K562 (cell line): ENCODE data around the gene SDF4. TPM values are rescaled to one million over a fixed set of nuclear protein-coding genes. Genes with fewer than 3 reads are reported as not detected.

Experiments used
- ATAC-seq: fragments of 200-7000 bp; cut with Tn5 transposase; 3 replicates; pipeline ENCODE4 v1.9.1; 2020; ENCODE audit warnings: moderate library complexity
- BruUV-seq: library from RNA; stranded (reverse); fragments of 400-500 nt; replicated peaks from 2 replicates; lab custom pipeline; 2021; lab: Mats Ljungman, UMichigan
- CTCF ChIA-PET: fragments of 300-600 bp; formaldehyde crosslinking; extraction: SDS; loops from one replicate; lab custom pipeline; 2021; ENCODE audit warnings: low intra/inter-chr PET ratio; lab: Yijun Ruan, JAX
- POLR2A ChIA-PET: fragments of 300-600, 350-650 bp; sonication (Branson Sonifier 250); formaldehyde crosslinking; extraction: SDS; loops from one replicate; lab custom pipeline; 2021; ENCODE audit warnings: antibody characterized with exemption, inconsistent platforms; lab: Yijun Ruan, JAX
- DNase-seq, 4 experiments: peaks; one replicate each; pipeline versions ENCODE4 v3.0.0 to v3.0.0-alpha.2; 2011 to 2018; ENCODE audit warnings: low spot score in 3 of 4, mixed read lengths in 3 of 4; ENCODE audit errors: extremely low read depth in 1 of 4
- FAIRE-seq: peaks from 2 replicates; lab custom pipeline; 2011; peaks lifted over from hg19 to GRCh38; lab: Jason Lieb, UNC
- H2AFZ ChIP-seq: 2 replicates; pipeline ENCODE4 v1.6.0; 2011; ENCODE audit warnings: low read depth, low read length, control low read depth, inconsistent platforms
- H3K27ac ChIP-seq: fragments of 200-600 bp; 3 replicates; pipeline ENCODE4 v1.8.0; 2011; ENCODE audit warnings: low read depth, mild to moderate bottlenecking, control low read depth, inconsistent platforms, low read length, moderate library complexity, mixed read lengths; ENCODE audit errors: extremely low read depth
- H3K27me3 ChIP-seq, 2 experiments: fragments of 300-600 bp in 1 of 2; 2 replicates in 1 of 2; 3 replicates in 1 of 2; pipeline versions ENCODE4 v1.6.0 to v1.8.0; 2011; ENCODE audit warnings: inconsistent platforms in 2 of 2, low read length in 2 of 2, mild to moderate bottlenecking in 1 of 2, mixed read lengths in 1 of 2, moderate library complexity in 1 of 2; ENCODE audit not compliant: control insufficient read depth in 2 of 2, insufficient read depth in 2 of 2
- H3K36me3 ChIP-seq: fragments of 300-600 bp; 3 replicates; pipeline ENCODE4 v1.8.0; 2011; ENCODE audit warnings: mild to moderate bottlenecking, low read length, inconsistent platforms; ENCODE audit not compliant: control insufficient read depth, insufficient read depth
- H3K4me1 ChIP-seq, 2 experiments: fragments of 200-600 bp in 1 of 2; replicated peaks in 1 of 2; 2 replicates in 1 of 2; 3 replicates in 1 of 2; pipeline versions ENCODE4 v1.5.1 to v1.8.0; 2011; ENCODE audit warnings: inconsistent platforms in 2 of 2, low read length in 2 of 2, mild to moderate bottlenecking in 1 of 2, mixed read lengths in 1 of 2, moderate library complexity in 1 of 2; ENCODE audit not compliant: control insufficient read depth in 2 of 2, insufficient read depth in 2 of 2
- H3K4me2 ChIP-seq: 2 replicates; pipeline ENCODE4 v1.6.1; 2011; ENCODE audit warnings: low read length, control low read depth, inconsistent platforms, mixed read lengths; ENCODE audit not compliant: insufficient read depth
- H3K4me3 ChIP-seq: fragments of 200-600 bp; sonication (generic), shearing (Covaris generic); 2 replicates; pipeline ENCODE4 v1.5.1; 2016; ENCODE audit warnings: control low read depth, inconsistent platforms
- H3K79me2 ChIP-seq: fragments of 200-600 bp; 3 replicates; pipeline ENCODE4 v1.8.0; 2011; ENCODE audit warnings: low read length, inconsistent platforms; ENCODE audit not compliant: control insufficient read depth, insufficient read depth
- H3K9ac ChIP-seq, 2 experiments: 2 replicates each; pipeline versions ENCODE4 v1.6.0 to v1.6.1; 2011; ENCODE audit warnings: low read depth in 2 of 2, low read length in 2 of 2, control low read depth in 1 of 2, inconsistent platforms in 1 of 2, mild to moderate bottlenecking in 1 of 2, mixed read lengths in 1 of 2; ENCODE audit not compliant: insufficient read depth in 1 of 2
- H3K9me1 ChIP-seq: one replicate; pipeline ENCODE4 v1.6.0; 2011; ENCODE audit warnings: inconsistent platforms, mild to moderate bottlenecking, low read length, moderate library complexity; ENCODE audit not compliant: control insufficient read depth, insufficient read depth
- H3K9me3 ChIP-seq: replicated peaks from 2 replicates; pipeline ENCODE4 v1.5.1; 2011; ENCODE audit warnings: low read depth, low read length, inconsistent platforms; ENCODE audit not compliant: control insufficient read depth, insufficient read depth
- H4K20me1 ChIP-seq: replicated peaks from 2 replicates; pipeline ENCODE4 v1.6.1; 2011; ENCODE audit warnings: low read length, inconsistent platforms, mixed read lengths; ENCODE audit not compliant: control insufficient read depth, insufficient read depth
- LCOR ChIP-seq: sonication (generic); formaldehyde crosslinking; IDR thresholded peaks from 2 replicates; pipeline ENCODE4 v1.8.0; 2022; ENCODE audit warnings: mild to moderate bottlenecking, missing genetic modification reagents
- POLR2A ChIP-seq: fragments of 450-650 bp; conservative IDR thresholded peaks from 2 replicates; pipeline ENCODE4 v1.6.1; 2016
- PURB ChIP-seq: sonication (generic); formaldehyde crosslinking; IDR thresholded peaks from 2 replicates; pipeline ENCODE4 v1.9.0; 2021; ENCODE audit warnings: low read depth, mild to moderate bottlenecking, missing genetic modification reagents
- SRF ChIP-seq, 2 experiments: fragments of 250-450, 450-650 bp in 1 of 2; sonication (Bioruptor Pico) in 1 of 2; sonication (generic) in 1 of 2; formaldehyde crosslinking; IDR thresholded peaks; 2 replicates each; pipeline versions ENCODE4 v1.5.0 to v1.5.1; 2020 to 2022; ENCODE audit warnings: mild to moderate bottlenecking in 1 of 2, missing genetic modification reagents in 1 of 2
- TARDBP ChIP-seq: fragments of 450-650 bp; IDR thresholded peaks from 2 replicates; pipeline ENCODE4 v1.6.1; 2016
- ZNF12 ChIP-seq: sonication (generic); formaldehyde crosslinking; IDR thresholded peaks from 2 replicates; pipeline ENCODE4 v1.4.0; 2020; ENCODE audit warnings: mild to moderate bottlenecking, missing genetic modification reagents
- ZNF707 ChIP-seq: fragments of 250-450 bp; sonication (Bioruptor Pico); conservative IDR thresholded peaks from 2 replicates; pipeline ENCODE4 v1.8.0; 2022; ENCODE audit warnings: inconsistent platforms, mild to moderate bottlenecking, moderate library complexity
- WGBS: fragments of 100-300 bp; shearing (Covaris generic); methylation state at CpG from one replicate; pipeline ENCODE4 v1.1.6; 2016; ENCODE audit warnings: low coverage, mixed read lengths; ENCODE audit not compliant: insufficient coverage; ENCODE audit errors: missing lambda C conversion rate; 5-methylcytosine and 5-hydroxymethylcytosine counted together
- in situ Hi-C: fragments of 300-500 bp; cut with MboI; formaldehyde crosslinking; loops from 4 replicates; pipeline ENCODE4 v1.15.0; 2018; ENCODE audit warnings: inconsistent platforms, mixed read lengths
- intact Hi-C: fragments of 100-400 bp; cut with micrococcal nuclease; formaldehyde crosslinking; loops from 2 replicates; pipeline ENCODE4 v1.14.2; 2022
- polyA plus RNA-seq, 8 experiments: library from polyadenylated mRNA; depleted of rRNA in 4 of 8; stranded (reverse) in 5 of 8; unstranded in 3 of 8; fragments of >200 nt; fragmentation: Nextera tagmentation in 2 of 8; fragmentation: Illumina TruSeq in 1 of 8; extraction: Ambion mirVana in 2 of 8; extraction: Trizol in 1 of 8; gene quantifications; 2 replicates each; pipeline versions ENCODE4 v1.2.1 to v1.2.3, GENCODE V29; 2011 to 2014; ENCODE audit warnings: inconsistent platforms in 1 of 8, missing spikeins in 1 of 8
- total RNA-seq, 7 experiments: library from RNA; depleted of rRNA in 6 of 7; stranded (reverse); fragments of >200 nt in 6 of 7; fragmentation: Illumina TruSeq in 2 of 7; extraction: Trizol in 2 of 7; gene quantifications; 2 replicates each; pipeline versions ENCODE4 v1.2.1 to v1.2.3, GENCODE V29; 2011 to 2021; ENCODE audit warnings: low replicate concordance in 1 of 7
- TF ChIP-seq, protein P1 (sequence below): sonication (generic); formaldehyde crosslinking; IDR thresholded peaks from 2 replicates; pipeline ENCODE4 v1.8.1; 2023; ENCODE audit warnings: mild to moderate bottlenecking, missing genetic modification reagents
- TF ChIP-seq, protein P2 (sequence below): fragments of 250-450 bp; sonication (Bioruptor Pico); IDR thresholded peaks from 2 replicates; pipeline ENCODE4 v1.5.0; 2021

SDF4 gene
- total and polyA plus RNA-seq, 9 of the 15 experiments (the other 6 are each of a cell fraction or from before 2014, with no cell fraction given): 0.35 to 160 (median 65.2) TPM

DNA sequence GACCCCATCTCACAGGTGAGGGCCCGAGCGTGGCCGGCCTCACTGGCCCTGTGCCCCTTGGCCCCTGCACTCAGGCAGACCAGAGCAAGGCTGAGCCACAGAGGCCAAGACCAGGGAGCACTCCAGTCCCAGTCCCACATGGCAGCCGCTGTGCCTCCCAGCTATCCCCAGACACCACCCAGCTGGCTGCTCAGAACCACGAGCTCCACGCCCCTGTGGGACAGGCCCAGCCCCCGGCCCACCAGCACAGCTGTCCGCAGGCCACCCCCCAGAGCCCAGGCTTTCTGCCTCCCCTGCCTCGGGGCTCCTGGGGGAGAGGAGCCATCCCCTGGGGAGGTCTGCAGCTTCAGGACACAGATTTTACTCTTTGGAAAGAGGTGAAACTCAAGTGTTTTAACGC, 23.8 kb upstream of the SDF4 start:
- Histone ChIP-seq H3K79me2 (peaks cover 3% of the 10 kb centered on the region; the same call in 2 of the 3 replicates), H3K4me1 (peaks cover 0 to 52% of the 10 kb centered on the region in 2 experiments; a peak in 2 of 5 replicates), H3K36me3 (peaks cover 81% of the 10 kb centered on the region; the same call in 2 of the 3 replicates), H3K9me1 (peaks cover 3% of the 10 kb centered on the region), H2AFZ (no peak overlapping the region), H3K9ac (no peak overlapping the region; a peak in 1 of 4 replicates), H3K9me3 (no peaks in the 10 kb centered on the region), H3K27ac (no peak overlapping the region), H3K4me2 (no peak overlapping the region), H4K20me1 (peaks cover 1% of the 10 kb centered on the region; the same call in 1 of the 2 replicates), H3K4me3 (no peak overlapping the region), H3K27me3 (no peaks in the 10 kb centered on the region)
- in situ Hi-C loops: no loop called here
- ATAC-seq: no peak
- FAIRE-seq: no peak
- CTCF ChIA-PET: no interaction called here
- WGBS: 95% methylated on average over 7 of the region's 10 CpGs
- DNase-seq: no peak
- BruUV-seq: no TSS peak
- TF ChIP-seq POLR2A (no peak), ZNF12 (CRISPR knock-in tag) (no peak), LCOR (CRISPR knock-in tag) (no peak), SRF (CRISPR knock-in tag; IDR thresholded peaks at IDR 0.05) (no peak), ZNF707 (no peak), TARDBP (no peak)
- intact Hi-C loops: no loop called here
- POLR2A ChIA-PET: interaction anchor here (0.7 to 1.7 kb wide), 6 partner anchors 8 to 176 kb away, joined by 3 to 4 read pairs (median 3); partner anchors contain the start of genes B3GALT6 and SDF4

DNA sequence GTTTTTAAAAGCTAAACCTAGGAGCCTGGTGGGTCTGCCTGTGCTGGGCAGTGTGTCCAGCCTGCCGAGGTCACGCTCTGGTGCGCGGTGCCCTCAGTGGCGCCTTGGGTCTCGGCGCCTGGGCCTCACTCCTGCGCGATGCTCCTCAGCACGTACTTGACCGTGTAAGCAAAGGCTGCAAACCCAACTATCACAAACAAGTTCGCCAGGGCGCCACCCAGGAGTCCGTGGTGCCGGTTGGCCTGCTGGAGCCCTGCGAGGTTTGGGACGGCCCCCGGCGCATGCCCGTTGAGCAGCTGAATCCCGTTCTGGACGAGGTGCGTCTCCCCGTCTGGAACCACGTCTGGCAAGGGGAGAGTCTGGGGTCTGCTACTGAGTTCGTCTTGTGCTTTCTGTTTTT, 23.3 kb upstream of the SDF4 start:
- ATAC-seq: no peak
- in situ Hi-C loops (no loop called here), intact Hi-C loops (no loop called here)
- Histone ChIP-seq H3K4me2 (no peak overlapping the region), H3K27me3 (no peaks in the 10 kb centered on the region), H3K4me1 (peaks cover 0 to 52% of the 10 kb centered on the region in 2 experiments; a peak in 2 of 5 replicates), H4K20me1 (no peaks in the 10 kb centered on the region; the same call in 1 of the 2 replicates), H3K9ac (peak overlapping the region in 1 of 2 experiments; percentile 31; a peak in 1 of 4 replicates), H3K4me3 (no peak overlapping the region), H3K9me3 (no peaks in the 10 kb centered on the region), H3K27ac (no peak overlapping the region), H3K79me2 (peaks cover 3% of the 10 kb centered on the region; the same call in 2 of the 3 replicates), H3K9me1 (no peaks in the 10 kb centered on the region), H2AFZ (no peak overlapping the region), H3K36me3 (peaks cover 78% of the 10 kb centered on the region; the same call in 2 of the 3 replicates)
- 95% methylated on average over 22 of the region's 26 CpGs for WGBS
- POLR2A ChIA-PET: interaction anchor here (0.7 to 1.7 kb wide), 5 partner anchors 9 to 175 kb away, joined by 3 to 4 read pairs (median 3); partner anchors contain the start of genes B3GALT6 and SDF4
- FAIRE-seq: no peak
- CTCF ChIA-PET: no interaction called here
- BruUV-seq: TSS peak; percentile 72
- DNase-seq: no peak
- no peak for TF ChIP-seq PURB (CRISPR knock-in tag)
- TF ChIP-seq, protein P1, sequence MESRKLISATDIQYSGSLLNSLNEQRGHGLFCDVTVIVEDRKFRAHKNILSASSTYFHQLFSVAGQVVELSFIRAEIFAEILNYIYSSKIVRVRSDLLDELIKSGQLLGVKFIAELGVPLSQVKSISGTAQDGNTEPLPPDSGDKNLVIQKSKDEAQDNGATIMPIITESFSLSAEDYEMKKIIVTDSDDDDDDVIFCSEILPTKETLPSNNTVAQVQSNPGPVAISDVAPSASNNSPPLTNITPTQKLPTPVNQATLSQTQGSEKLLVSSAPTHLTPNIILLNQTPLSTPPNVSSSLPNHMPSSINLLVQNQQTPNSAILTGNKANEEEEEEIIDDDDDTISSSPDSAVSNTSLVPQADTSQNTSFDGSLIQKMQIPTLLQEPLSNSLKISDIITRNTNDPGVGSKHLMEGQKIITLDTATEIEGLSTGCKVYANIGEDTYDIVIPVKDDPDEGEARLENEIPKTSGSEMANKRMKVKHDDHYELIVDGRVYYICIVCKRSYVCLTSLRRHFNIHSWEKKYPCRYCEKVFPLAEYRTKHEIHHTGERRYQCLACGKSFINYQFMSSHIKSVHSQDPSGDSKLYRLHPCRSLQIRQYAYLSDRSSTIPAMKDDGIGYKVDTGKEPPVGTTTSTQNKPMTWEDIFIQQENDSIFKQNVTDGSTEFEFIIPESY (CRISPR knock-in tag): 0 out of 2 replicates have a peak, but pooled peaks have one; percentile 3
- TF ChIP-seq, protein P2, sequence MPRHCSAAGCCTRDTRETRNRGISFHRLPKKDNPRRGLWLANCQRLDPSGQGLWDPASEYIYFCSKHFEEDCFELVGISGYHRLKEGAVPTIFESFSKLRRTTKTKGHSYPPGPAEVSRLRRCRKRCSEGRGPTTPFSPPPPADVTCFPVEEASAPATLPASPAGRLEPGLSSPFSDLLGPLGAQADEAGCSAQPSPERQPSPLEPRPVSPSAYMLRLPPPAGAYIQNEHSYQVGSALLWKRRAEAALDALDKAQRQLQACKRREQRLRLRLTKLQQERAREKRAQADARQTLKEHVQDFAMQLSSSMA: no peak
